ENCODE measurements around the gene CD27. TPM values are rescaled to one million over a fixed set of nuclear protein-coding genes. Genes with fewer than 3 reads are reported as not detected.

Gene CD27
- total and polyA plus RNA-seq, 2 of the 13 experiments (the other 11 are each of a cell fraction or from before 2014, with no cell fraction given): 0.12 TPM; not detected in 1

GRCh38 chr12:6435961-6436715, 8.6 kb upstream of the CD27 start (continued):
- TF ChIP-seq U2AF1 (optimal IDR thresholded peaks at IDR 0.05; ENCODE audit: low read depth, low read length): no peak

DNA sequence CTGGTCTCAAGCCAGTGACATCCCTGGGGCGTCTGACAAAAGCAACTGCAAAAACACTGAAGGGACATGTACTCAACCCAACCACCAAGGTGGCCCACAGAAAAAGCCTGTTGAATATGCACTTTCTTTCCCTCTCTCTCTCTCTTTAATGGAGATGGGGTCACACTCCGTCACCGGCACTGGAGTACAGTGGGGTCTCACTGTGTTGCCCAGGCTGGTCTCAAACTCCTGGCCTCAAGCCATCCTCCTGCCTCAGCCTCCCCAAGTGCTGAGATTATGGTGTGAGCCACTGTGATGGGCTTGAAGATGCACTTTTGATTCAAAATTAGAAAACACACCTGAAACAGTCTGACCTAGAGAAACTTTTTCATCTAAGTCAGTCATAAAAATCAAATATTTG, 7.2 kb upstream of the CD27 start:
- Histone ChIP-seq H3K36me3 (replicated peaks in 1 of 2; ENCODE audit: control insufficient read depth in 1 of 2, insufficient read depth in 2 of 2, low read length in 2 of 2) (no peaks in the 10 kb centered on the region), H4K20me1 (ENCODE audit: insufficient read depth, low read length) (no peaks in the 10 kb centered on the region), H3K9me3 (ENCODE audit: low read length) (no peaks in the 10 kb centered on the region), H3K4me1 (ENCODE audit: insufficient read depth, low read length) (peaks cover 17% of the 10 kb centered on the region), H3K27me3 (ENCODE audit: control insufficient read depth in 1 of 2, insufficient read depth in 2 of 2, low read length in 2 of 2) (no peaks in the 10 kb centered on the region; a peak in 2 of 5 replicates), H3K79me2 (ENCODE audit: insufficient read depth, low read length) (no peaks in the 10 kb centered on the region), H3K27ac (ENCODE audit: extremely low read length, insufficient read depth, low read length) (no peak overlapping the region), H3K9ac (ENCODE audit: insufficient read depth, low read depth, low read length) (no peak overlapping the region), H3K4me3 (replicated peaks in 1 of 3; ENCODE audit: insufficient read depth in 1 of 3, low read depth in 2 of 3, low read length in 3 of 3) (no peak overlapping the region), H2AFZ (ENCODE audit: low read length) (no peak overlapping the region), H3K4me2 (ENCODE audit: low read depth, low read length) (no peak overlapping the region)
- POLR2A ChIA-PET: interaction anchor here (1.0 to 2.1 kb wide), 2 partner anchors 14 to 97 kb away, joined by 3 to 8 read pairs; partner anchors contain the start of genes GAPDH and TAPBPL
- TF ChIP-seq ZNF121 (CRISPR knock-in tag; IDR thresholded peaks at IDR 0.05) (peak; percentile 34; the same call in 1 of the 2 replicates), ZUFSP (CRISPR knock-in tag; IDR thresholded peaks at IDR 0.05; ENCODE audit: borderline replicate concordance) (no peak), TRAFD1 (CRISPR knock-in tag; IDR thresholded peaks at IDR 0.05; ENCODE audit: borderline replicate concordance) (no peak)
- BruUV-seq (replicated peaks): no TSS peak
- intact Hi-C loops (cut with micrococcal nuclease; ENCODE audit: unreplicated experiment): no loop called here
- 53% methylated on average over 3 of the region's 3 CpGs for WGBS (ENCODE audit: low lambda C conversion rate)
- ATAC-seq (no peak), DNase-seq (ENCODE audit: low spot score) (no peak), FAIRE-seq (no peak)
- CTCF ChIA-PET (ENCODE audit: low intra/inter-chr PET ratio, low total read pairs): no interaction called here
- in situ Hi-C loops (cut with HindIII; ENCODE audit: extremely low pct_ligation_motif_present, low pct_unique_long_range_greater_than_20kb): no loop called here
